ENCODE measurements around the gene RNF225.

The RNF225 gene

GRCh38 chr19:58387338-58388174 is 7.9 kb upstream of the RNF225 start:
- peak; percentile 50 for DNase-seq

GRCh38 chr19:58388175-58388526 is 7.3 kb upstream of the RNF225 start:
- no peak for DNase-seq

- DNase-seq: peak; percentile 48
Measured at GRCh38 chr19:58392945-58393724, 2.3 kb upstream of the RNF225 start.

GRCh38 chr19:58393725-58394033 is 1.8 kb upstream of the RNF225 start:
- DNase-seq: no peak

GRCh38 chr19:58394821-58395219 is 636 bp upstream of the RNF225 start:
- no peak for DNase-seq

- peak; percentile 61 for DNase-seq
Measured at GRCh38 chr19:58395979-58396627, 647 bp downstream of the RNF225 start.

GRCh38 chr19:58396691-58397532 is 1.5 kb downstream of the RNF225 start:
- DNase-seq: no peak

GRCh38 chr19:58397533-58398037 is 2.1 kb downstream of the RNF225 start:
- DNase-seq: no peak

GRCh38 chr19:58398087-58398486 is 2.6 kb downstream of the RNF225 start:
- no peak for DNase-seq

GRCh38 chr19:58398545-58398944 is 3.1 kb downstream of the RNF225 start:
- DNase-seq: no peak

GRCh38 chr19:58399903-58400302 is 4.4 kb downstream of the RNF225 start:
- DNase-seq: no peak

GRCh38 chr19:58400316-58400915 is 5.0 kb downstream of the RNF225 start:
- DNase-seq: peak; percentile 48

GRCh38 chr19:58400916-58401839 is 5.7 kb downstream of the RNF225 start:
- peak; percentile 100 for DNase-seq

GRCh38 chr19:58401840-58402421 is 6.5 kb downstream of the RNF225 start:
- DNase-seq: peak; percentile 58

GRCh38 chr19:58403920-58404478 is 8.5 kb downstream of the RNF225 start:
- DNase-seq: peak; percentile 42

- peak; percentile 36 for DNase-seq
Measured at GRCh38 chr19:58406818-58407657, 11.6 kb downstream of the RNF225 start.

- peak; percentile 49 for DNase-seq
Measured at GRCh38 chr19:58407658-58408151, 12.2 kb downstream of the RNF225 start.

- DNase-seq: peak; percentile 95
Measured at GRCh38 chr19:58408152-58409009, 12.9 kb downstream of the RNF225 start, which contains the start of gene ZNF584. ZNF584 (plus strand) TSS chr19:58408649; CDS start chr19:58409148, 499 bp downstream.
